HCT116 (cell line): ENCODE results near the gene TMEM214. TPM values are rescaled to one million over a fixed set of nuclear protein-coding genes. Genes with fewer than 3 reads are reported as not detected.

Source experiments
- EGR1 ChIP-seq: IDR thresholded peaks from 2 replicates; pipeline ENCODE4 v1.6.1; 2012; ENCODE audit warnings: low read depth
- JUND ChIP-seq: IDR thresholded peaks from 2 replicates; pipeline ENCODE4 v1.6.1; 2012
- POLR2A ChIP-seq: IDR thresholded peaks from 2 replicates; pipeline ENCODE4 v1.7.0; 2011; ENCODE audit warnings: borderline replicate concordance; ENCODE audit not compliant: insufficient read depth, insufficient read length; ENCODE audit errors: extremely low read depth
- RAD21 ChIP-seq: IDR thresholded peaks from 2 replicates; pipeline ENCODE4 v1.6.1; 2012; ENCODE audit warnings: low read depth, mild to moderate bottlenecking
- ZFX ChIP-seq: fragments of 450-650 bp; IDR thresholded peaks from 2 replicates; pipeline ENCODE4 v1.6.1; 2017
- total RNA-seq: library from RNA; stranded (reverse); gene quantifications from one replicate; pipeline ENCODE4 v1.2.1, GENCODE V29; 2021; ENCODE audit not compliant: unreplicated experiment
- TF ChIP-seq, protein P1 (sequence below): IDR thresholded peaks from 2 replicates; pipeline ENCODE4 v1.6.1; 2012

The TMEM214 gene
- total RNA-seq, 1 experiment from 2014 or later: 69.8 TPM

DNA sequence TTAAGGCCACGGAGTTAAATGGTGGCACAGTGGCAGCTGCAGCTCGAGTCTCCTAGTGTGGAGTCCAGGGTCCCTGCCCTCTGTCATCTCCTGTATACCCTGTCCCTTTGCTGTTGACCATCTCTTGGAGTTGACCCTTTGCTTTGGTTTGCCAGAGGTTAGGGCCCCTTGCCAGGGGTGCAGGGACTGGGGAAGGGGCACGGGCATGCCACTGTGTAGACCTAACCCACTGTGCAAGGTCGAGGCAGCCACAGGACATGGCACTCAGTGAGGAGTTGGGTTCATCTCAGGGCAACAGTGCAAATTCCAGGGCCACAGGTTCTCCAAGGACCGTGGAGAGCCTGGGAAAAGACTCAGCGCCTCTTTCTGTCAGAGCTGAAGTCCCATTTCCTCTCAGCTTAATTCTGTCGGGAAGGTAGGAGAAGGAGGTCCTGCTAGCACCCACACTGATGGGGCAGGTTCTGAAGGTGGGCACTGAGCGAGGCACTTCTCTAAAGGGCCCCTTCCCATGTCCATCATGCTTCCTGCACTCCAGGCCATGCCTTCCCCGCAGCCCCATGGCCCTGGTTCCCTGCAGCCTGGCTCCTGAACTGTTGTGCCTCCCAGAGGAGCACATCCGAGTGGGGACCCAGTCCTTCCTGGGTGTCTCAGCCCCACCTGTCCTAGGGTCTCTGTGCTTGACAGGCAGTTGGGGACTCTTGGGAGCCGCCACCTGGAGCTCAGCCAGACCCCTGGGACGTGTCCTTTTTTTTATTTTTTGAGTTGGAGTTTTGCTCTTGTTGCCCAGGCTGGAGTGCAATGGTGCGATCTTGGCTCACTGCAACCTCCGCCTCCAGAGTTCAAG lies 56.6 kb downstream of the TMEM214 start (continued):
- TF ChIP-seq, protein P1, sequence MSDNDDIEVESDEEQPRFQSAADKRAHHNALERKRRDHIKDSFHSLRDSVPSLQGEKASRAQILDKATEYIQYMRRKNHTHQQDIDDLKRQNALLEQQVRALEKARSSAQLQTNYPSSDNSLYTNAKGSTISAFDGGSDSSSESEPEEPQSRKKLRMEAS: no peak
- no peak for TF ChIP-seq EGR1
- TF ChIP-seq JUND: no peak
- no peak for TF ChIP-seq POLR2A
- no peak for TF ChIP-seq RAD21
- no peak for TF ChIP-seq ZFX

Other genes starting within 250 kb of the TMEM214 start
- 45.8 TPM for gene CENPA, start 246.9 kb upstream of the TMEM214 start, total RNA-seq
- gene DPYSL5, start 184.8 kb upstream of the TMEM214 start, total RNA-seq: 8.4 TPM
- 12.1 TPM for gene MAPRE3, start 62.3 kb upstream of the TMEM214 start, total RNA-seq
- 40.0 TPM for gene AGBL5, start 18.7 kb downstream of the TMEM214 start, total RNA-seq
- gene OST4, start 38.7 kb downstream of the TMEM214 start, total RNA-seq: 187 TPM
- gene EMILIN1, start 45.6 kb downstream of the TMEM214 start, total RNA-seq: 0.59 TPM
- gene KHK, start 53.8 kb downstream of the TMEM214 start, total RNA-seq: 6.7 TPM
- 4.0 TPM for gene CGREF1, start 86.2 kb downstream of the TMEM214 start, total RNA-seq
- gene ABHD1, start 90.8 kb downstream of the TMEM214 start, total RNA-seq: not detected
- gene PREB, start 101.7 kb downstream of the TMEM214 start, total RNA-seq: 54.2 TPM
- not detected for gene PRR30, start 106.4 kb downstream of the TMEM214 start, total RNA-seq
- not detected for gene TCF23, start 116.0 kb downstream of the TMEM214 start, total RNA-seq
- 93.6 TPM for gene ATRAID, start 179.1 kb downstream of the TMEM214 start, total RNA-seq
- 55.4 TPM for gene SLC5A6, start 179.3 kb downstream of the TMEM214 start, total RNA-seq
- gene CAD, start 184.4 kb downstream of the TMEM214 start, total RNA-seq: 114 TPM
- gene SLC30A3, start 230.1 kb downstream of the TMEM214 start, total RNA-seq: 20.5 TPM
- 2.5 TPM for gene DNAJC5G, start 242.5 kb downstream of the TMEM214 start, total RNA-seq
- gene TRIM54, start 249.5 kb downstream of the TMEM214 start, total RNA-seq: 2.0 TPM